ENCODE results near the gene KIF6. TPM values are rescaled to one million over a fixed set of nuclear protein-coding genes. Genes with fewer than 3 reads are reported as not detected.

Gene KIF6
- total RNA-seq, 1 experiment from 2014 or later: 2.7 TPM

DNA sequence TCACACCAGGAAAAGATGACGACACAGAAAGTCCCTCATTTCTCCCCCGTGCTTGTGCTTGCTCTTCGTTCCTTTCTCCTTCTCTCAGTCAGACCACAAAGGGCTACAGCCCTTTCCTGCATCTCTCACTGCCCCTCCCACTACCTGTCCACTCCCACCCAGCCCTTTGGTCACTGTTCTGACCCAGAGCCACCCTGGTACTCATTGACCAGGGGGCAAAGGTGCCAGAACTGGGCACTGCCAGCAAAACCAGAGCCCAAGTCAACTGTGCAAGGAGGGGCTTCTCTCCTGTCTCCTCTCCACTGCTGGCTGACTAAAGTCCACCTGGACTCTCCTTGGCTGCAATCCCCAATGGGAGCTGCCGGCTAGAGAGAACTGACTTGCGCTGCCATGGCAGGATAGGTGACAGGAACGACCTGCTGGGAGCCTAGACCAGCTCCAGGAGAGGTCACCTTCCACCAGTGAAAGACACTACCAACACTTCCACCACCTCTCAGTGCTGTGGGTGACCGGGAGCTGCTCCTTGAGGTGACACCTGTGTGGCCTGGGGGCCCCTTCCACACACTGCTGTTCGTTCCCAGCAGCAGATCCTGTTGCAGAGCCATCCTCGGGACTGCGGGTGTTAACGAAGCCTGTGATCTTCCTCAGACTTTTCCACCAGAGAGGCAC is 443.8 kb downstream of the KIF6 start:
- Histone ChIP-seq H3K4me3 (ENCODE audit: low read depth, low read length, poor library complexity, severe bottlenecking) (no peak overlapping the region), H3K27ac (ENCODE audit: low read depth, low read length, poor library complexity, severe bottlenecking) (no peak overlapping the region), H3K9me3 (ENCODE audit: low read depth, low read length, poor library complexity, severe bottlenecking) (no peaks in the 10 kb centered on the region), H3K36me3 (ENCODE audit: insufficient read depth, low read length, poor library complexity, severe bottlenecking) (no peaks in the 10 kb centered on the region), H3K4me1 (ENCODE audit: insufficient read depth, low read length, poor library complexity, severe bottlenecking) (no peaks in the 10 kb centered on the region), H3K27me3 (replicated peaks; ENCODE audit: insufficient read depth, low read depth, low read length, poor library complexity) (peaks cover 31% of the 10 kb centered on the region)
- intact Hi-C loops (cut with micrococcal nuclease; ENCODE audit: unreplicated experiment): no loop called here
- no peak for DNase-seq (ENCODE audit: low spot score)
- POLR2A ChIA-PET (ENCODE audit: low non-redundant PET): no interaction called here
- no peak for TF ChIP-seq EZH2 (IDR thresholded peaks at IDR 0.05; ENCODE audit: borderline replicate concordance, low read depth, low read length, poor library complexity, severe bottlenecking)
- TF ChIP-seq, protein P1, sequence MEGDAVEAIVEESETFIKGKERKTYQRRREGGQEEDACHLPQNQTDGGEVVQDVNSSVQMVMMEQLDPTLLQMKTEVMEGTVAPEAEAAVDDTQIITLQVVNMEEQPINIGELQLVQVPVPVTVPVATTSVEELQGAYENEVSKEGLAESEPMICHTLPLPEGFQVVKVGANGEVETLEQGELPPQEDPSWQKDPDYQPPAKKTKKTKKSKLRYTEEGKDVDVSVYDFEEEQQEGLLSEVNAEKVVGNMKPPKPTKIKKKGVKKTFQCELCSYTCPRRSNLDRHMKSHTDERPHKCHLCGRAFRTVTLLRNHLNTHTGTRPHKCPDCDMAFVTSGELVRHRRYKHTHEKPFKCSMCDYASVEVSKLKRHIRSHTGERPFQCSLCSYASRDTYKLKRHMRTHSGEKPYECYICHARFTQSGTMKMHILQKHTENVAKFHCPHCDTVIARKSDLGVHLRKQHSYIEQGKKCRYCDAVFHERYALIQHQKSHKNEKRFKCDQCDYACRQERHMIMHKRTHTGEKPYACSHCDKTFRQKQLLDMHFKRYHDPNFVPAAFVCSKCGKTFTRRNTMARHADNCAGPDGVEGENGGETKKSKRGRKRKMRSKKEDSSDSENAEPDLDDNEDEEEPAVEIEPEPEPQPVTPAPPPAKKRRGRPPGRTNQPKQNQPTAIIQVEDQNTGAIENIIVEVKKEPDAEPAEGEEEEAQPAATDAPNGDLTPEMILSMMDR (conservative IDR thresholded peaks at IDR 0.05; ENCODE audit: low read depth, low read length): no peak
- no TSS peak for BruUV-seq (replicated peaks)
- CTCF ChIA-PET: no interaction called here

GRCh38 chr6:39280247-39280731 is 444.9 kb downstream of the KIF6 start:
- Histone ChIP-seq H3K36me3 (ENCODE audit: insufficient read depth, low read length, poor library complexity, severe bottlenecking) (no peaks in the 10 kb centered on the region), H3K4me3 (ENCODE audit: low read depth, low read length, poor library complexity, severe bottlenecking) (no peak overlapping the region), H3K27ac (ENCODE audit: low read depth, low read length, poor library complexity, severe bottlenecking) (no peak overlapping the region), H3K9me3 (ENCODE audit: low read depth, low read length, poor library complexity, severe bottlenecking) (no peaks in the 10 kb centered on the region), H3K27me3 (replicated peaks; ENCODE audit: insufficient read depth, low read depth, low read length, poor library complexity) (peaks cover 34% of the 10 kb centered on the region), H3K4me1 (ENCODE audit: insufficient read depth, low read length, poor library complexity, severe bottlenecking) (no peaks in the 10 kb centered on the region)
- POLR2A ChIA-PET (ENCODE audit: low non-redundant PET): no interaction called here
- intact Hi-C loops (cut with micrococcal nuclease; ENCODE audit: unreplicated experiment): no loop called here
- BruUV-seq (replicated peaks): no TSS peak
- CTCF ChIA-PET: no interaction called here
- no peak for DNase-seq (ENCODE audit: low spot score)
- TF ChIP-seq EZH2 (IDR thresholded peaks at IDR 0.05; ENCODE audit: borderline replicate concordance, low read depth, low read length, poor library complexity, severe bottlenecking): no peak
- TF ChIP-seq, protein P1 (conservative IDR thresholded peaks at IDR 0.05; ENCODE audit: low read depth, low read length): no peak

Other genes with a start within 250 kb of the KIF6 start
- 4.8 and 5.7 TPM in 2 replicates for gene DAAM2, start 67.0 kb upstream of the KIF6 start, total RNA-seq (2021)
- 2.5 and 4.0 TPM in 2 replicates for gene MOCS1, start 209.1 kb upstream of the KIF6 start, total RNA-seq (2021)